Skeletal muscle cell (primary cell): ENCODE measurements around the gene EFNA2.
A peak's percentile ranks its signal among the peaks of the same experiment; 100 is the strongest.

Experiments
- DNase-seq: peaks from one replicate; pipeline ENCODE4 v3.0.0-alpha.2; 2010; ENCODE audit warnings: low read depth
- H3K4me3 ChIP-seq: 2 replicates; pipeline ENCODE4 v1.5.1; 2011; ENCODE audit warnings: low read depth, mild to moderate bottlenecking, control low read depth, low read length, moderate library complexity

Gene EFNA2

GRCh38 chr19:1258707-1259205, 26.9 kb upstream of the EFNA2 start:
- no peak for DNase-seq
- H3K4me3 ChIP-seq: no peak overlapping the region

GRCh38 chr19:1259206-1259875, 26.3 kb upstream of the EFNA2 start:
- no peak for DNase-seq
- H3K4me3 ChIP-seq: no peak overlapping the region

GRCh38 chr19:1259876-1260748, 25.6 kb upstream of the EFNA2 start:
- H3K4me3 ChIP-seq: peak overlapping the region; percentile 27
- DNase-seq: no peak

- peak overlapping the region; percentile 69 for H3K4me3 ChIP-seq
- peak; percentile 84 for DNase-seq
These were observed 24.7 kb upstream of the EFNA2 start for GRCh38 chr19:1260749-1261537.

GRCh38 chr19:1261538-1261797, 24.2 kb upstream of the EFNA2 start:
- DNase-seq: no peak
- peak overlapping the region; percentile 69 for H3K4me3 ChIP-seq

- H3K4me3 ChIP-seq: peak overlapping the region; percentile 69
- DNase-seq: no peak
These were observed 23.7 kb upstream of the EFNA2 start for GRCh38 chr19:1261798-1262622.

GRCh38 chr19:1262623-1263123, 23.0 kb upstream of the EFNA2 start:
- DNase-seq: no peak
- H3K4me3 ChIP-seq: peak overlapping the region; percentile 69

GRCh38 chr19:1263188-1263587, 22.5 kb upstream of the EFNA2 start:
- no peak overlapping the region for H3K4me3 ChIP-seq
- no peak for DNase-seq

- DNase-seq: peak; percentile 54
- H3K4me3 ChIP-seq: no peak overlapping the region
These were observed 20.7 kb upstream of the EFNA2 start for GRCh38 chr19:1264801-1265614.

GRCh38 chr19:1265615-1266128, 20.0 kb upstream of the EFNA2 start:
- peak; percentile 66 for DNase-seq
- H3K4me3 ChIP-seq: peak overlapping the region; percentile 56

- DNase-seq: no peak
- peak overlapping the region; percentile 56 for H3K4me3 ChIP-seq
These were observed 19.4 kb upstream of the EFNA2 start for GRCh38 chr19:1266129-1266915.

GRCh38 chr19:1266916-1267476, 18.7 kb upstream of the EFNA2 start:
- H3K4me3 ChIP-seq: peak overlapping the region; percentile 56
- DNase-seq: no peak

- no peak for DNase-seq
- H3K4me3 ChIP-seq: peak overlapping the region; percentile 56
These were observed 18.0 kb upstream of the EFNA2 start for GRCh38 chr19:1267477-1268225.

- no peak overlapping the region for H3K4me3 ChIP-seq
These were observed 17.2 kb upstream of the EFNA2 start for GRCh38 chr19:1268226-1269064.

GRCh38 chr19:1269065-1269477, 16.6 kb upstream of the EFNA2 start, which contains the start of gene CIRBP:
TSS of gene CIRBP (plus strand) at chr19:1269332. CDS start at chr19:1270934, 1,602 bp downstream.
- peak within 1 kb of the TSS; percentile 69 for H3K4me3 ChIP-seq
- DNase-seq: peak; percentile 95

More at GRCh38 chr19:1268226-1269064, 17.2 kb upstream of the EFNA2 start:
- DNase-seq: no peak
